GM12865 (cell line): ENCODE results near the gene MACIR.

Experiments
- DNase-seq: peaks from one replicate; pipeline ENCODE4 v3.0.0; 2010; ENCODE audit warnings: low read depth
- H3K4me3 ChIP-seq: 2 replicates; pipeline ENCODE4 v1.5.1; 2011; ENCODE audit warnings: mild to moderate bottlenecking, low read depth, low read length, control low read depth
- TF ChIP-seq, protein P1 (sequence below): IDR thresholded peaks from 2 replicates; pipeline ENCODE4 v1.5.1; 2011; ENCODE audit warnings: low read length, control low read depth, low read depth, inconsistent platforms; ENCODE audit not compliant: insufficient read depth; ENCODE audit errors: missing control alignments

MACIR gene

DNA sequence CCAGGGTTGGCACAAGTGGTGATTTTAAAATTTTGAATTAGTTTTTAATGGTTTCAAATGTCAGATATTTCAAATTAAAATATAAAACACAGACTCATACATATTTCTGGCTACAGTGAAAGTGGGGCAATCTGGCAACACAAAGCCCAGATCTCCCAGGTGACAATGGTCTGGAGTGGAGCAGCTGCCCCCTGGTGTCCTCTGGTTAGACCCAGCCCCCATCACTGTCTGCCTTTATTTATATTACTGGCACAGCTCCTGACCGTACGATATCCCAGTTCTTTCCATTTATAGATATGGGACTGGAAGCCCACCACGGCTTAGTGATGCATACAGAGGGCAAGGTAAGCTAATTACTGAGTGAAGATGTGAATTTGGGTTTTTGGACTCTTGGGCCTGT is 37.3 kb downstream of the MACIR start:
- TF ChIP-seq, protein P1, sequence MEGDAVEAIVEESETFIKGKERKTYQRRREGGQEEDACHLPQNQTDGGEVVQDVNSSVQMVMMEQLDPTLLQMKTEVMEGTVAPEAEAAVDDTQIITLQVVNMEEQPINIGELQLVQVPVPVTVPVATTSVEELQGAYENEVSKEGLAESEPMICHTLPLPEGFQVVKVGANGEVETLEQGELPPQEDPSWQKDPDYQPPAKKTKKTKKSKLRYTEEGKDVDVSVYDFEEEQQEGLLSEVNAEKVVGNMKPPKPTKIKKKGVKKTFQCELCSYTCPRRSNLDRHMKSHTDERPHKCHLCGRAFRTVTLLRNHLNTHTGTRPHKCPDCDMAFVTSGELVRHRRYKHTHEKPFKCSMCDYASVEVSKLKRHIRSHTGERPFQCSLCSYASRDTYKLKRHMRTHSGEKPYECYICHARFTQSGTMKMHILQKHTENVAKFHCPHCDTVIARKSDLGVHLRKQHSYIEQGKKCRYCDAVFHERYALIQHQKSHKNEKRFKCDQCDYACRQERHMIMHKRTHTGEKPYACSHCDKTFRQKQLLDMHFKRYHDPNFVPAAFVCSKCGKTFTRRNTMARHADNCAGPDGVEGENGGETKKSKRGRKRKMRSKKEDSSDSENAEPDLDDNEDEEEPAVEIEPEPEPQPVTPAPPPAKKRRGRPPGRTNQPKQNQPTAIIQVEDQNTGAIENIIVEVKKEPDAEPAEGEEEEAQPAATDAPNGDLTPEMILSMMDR, result no peak
- H3K4me3 ChIP-seq, result no peak overlapping the region
- no peak for DNase-seq

DNA sequence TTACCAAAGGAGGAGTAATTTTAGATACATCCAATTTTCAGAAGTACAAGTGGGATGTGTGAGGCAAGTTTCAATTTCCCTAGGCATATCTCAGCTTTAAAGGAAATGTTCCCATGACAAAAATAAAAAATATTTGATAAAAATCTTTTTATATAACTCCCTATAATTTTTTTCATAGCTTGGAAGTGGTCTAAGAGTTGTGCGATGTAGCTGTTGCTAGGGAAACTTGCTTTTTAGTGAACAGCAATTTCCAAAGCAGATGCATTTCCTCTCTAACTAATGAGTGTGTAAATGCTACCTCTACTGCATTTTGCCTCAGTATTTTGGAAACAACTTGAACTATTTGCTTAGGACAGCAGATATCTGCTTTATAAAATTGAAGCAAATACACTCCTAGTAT is 39.6 kb downstream of the MACIR start:
- no peak for DNase-seq
- no peak overlapping the region for H3K4me3 ChIP-seq
- TF ChIP-seq, protein P1, result no peak

- TF ChIP-seq, protein P1, result no peak
- H3K4me3 ChIP-seq, result no peak overlapping the region
- DNase-seq, result no peak
Measured at GRCh38 chr5:103298607-103299188, 40.1 kb downstream of the MACIR start.

GRCh38 chr5:103305809-103306208 is 47.2 kb downstream of the MACIR start:
- TF ChIP-seq, protein P1, result no peak
- no peak overlapping the region for H3K4me3 ChIP-seq
- DNase-seq, result no peak

- no peak for DNase-seq
- TF ChIP-seq, protein P1, result no peak
- no peak overlapping the region for H3K4me3 ChIP-seq
Measured at GRCh38 chr5:103307470-103307869, 48.9 kb downstream of the MACIR start.

DNA sequence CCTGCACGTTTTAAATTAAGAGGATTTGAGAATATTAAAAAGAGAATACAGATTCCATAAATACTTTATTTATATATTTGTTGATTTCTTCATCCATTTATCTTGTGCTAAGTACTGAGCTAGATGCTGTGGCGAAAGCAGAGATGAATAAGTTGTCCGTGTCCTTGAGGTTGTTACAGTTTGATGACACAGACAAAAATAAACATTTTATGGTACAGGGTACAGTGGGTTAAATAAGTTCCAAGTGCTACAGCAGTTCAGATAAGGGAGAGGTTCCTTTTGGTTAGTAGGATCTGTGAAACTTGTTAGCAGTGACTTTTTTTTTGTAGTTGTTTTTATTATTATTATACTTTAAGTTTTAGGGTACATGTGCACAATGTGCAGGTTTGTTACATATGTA is 50.2 kb downstream of the MACIR start:
- no peak overlapping the region for H3K4me3 ChIP-seq
- TF ChIP-seq, protein P1, result no peak
- DNase-seq, result no peak

GRCh38 chr5:103313056-103313455 is 54.5 kb downstream of the MACIR start:
- TF ChIP-seq, protein P1, result no peak
- no peak for DNase-seq
- H3K4me3 ChIP-seq, result no peak overlapping the region
